HEK293 (cell line): ENCODE measurements around the gene TM7SF3.

Experiments used
- HOXC10 ChIP-seq: sonication (generic); formaldehyde crosslinking; IDR thresholded peaks from 2 replicates; pipeline ENCODE4 v1.8.1; 2023; ENCODE audit warnings: mild to moderate bottlenecking, missing genetic modification reagents
- HOXD13 ChIP-seq: sonication (generic); formaldehyde crosslinking; IDR thresholded peaks from 2 replicates; pipeline ENCODE4 v1.8.0; 2022; ENCODE audit warnings: missing genetic modification reagents, borderline replicate concordance
- KLF9 ChIP-seq: fragments of 450-650 bp; formaldehyde crosslinking; IDR thresholded peaks from 2 replicates; pipeline ENCODE4 v1.5.1; 2016; ENCODE audit warnings: missing biosample characterization, missing genetic modification characterization, low read depth
- SALL2 ChIP-seq: fragments of 450-650 bp; formaldehyde crosslinking; IDR thresholded peaks from 2 replicates; pipeline ENCODE4 v1.5.0; 2017; ENCODE audit warnings: missing biosample characterization, mild to moderate bottlenecking, missing genetic modification characterization, borderline replicate concordance
- SCRT2 ChIP-seq: fragments of 450-650 bp; formaldehyde crosslinking; IDR thresholded peaks from 2 replicates; pipeline ENCODE4 v1.5.1; 2016; ENCODE audit warnings: missing biosample characterization, missing genetic modification characterization
- WT1 ChIP-seq: fragments of 450-650 bp; formaldehyde crosslinking; IDR thresholded peaks from 2 replicates; pipeline ENCODE4 v1.5.1; 2016; ENCODE audit warnings: missing biosample characterization, missing genetic modification characterization
- ZBTB8A ChIP-seq: fragments of 450-650 bp; formaldehyde crosslinking; IDR thresholded peaks from 2 replicates; pipeline ENCODE4 v1.5.1; 2016; ENCODE audit warnings: missing biosample characterization, missing genetic modification characterization
- ZNF10 ChIP-seq: fragments of 450-650 bp; formaldehyde crosslinking; IDR thresholded peaks from 2 replicates; pipeline ENCODE4 v1.5.1; 2017; ENCODE audit warnings: missing biosample characterization, missing genetic modification characterization
- ZNF114 ChIP-seq: fragments of 450-650 bp; formaldehyde crosslinking; IDR thresholded peaks from 2 replicates; pipeline ENCODE4 v1.5.0; 2017; ENCODE audit warnings: missing biosample characterization, missing genetic modification characterization
- ZNF121 ChIP-seq: fragments of 450-650 bp; formaldehyde crosslinking; IDR thresholded peaks from 2 replicates; pipeline ENCODE4 v1.5.1; 2016; ENCODE audit warnings: missing biosample characterization, missing genetic modification characterization
- ZNF155 ChIP-seq: fragments of 450-650 bp; formaldehyde crosslinking; IDR thresholded peaks from 2 replicates; pipeline ENCODE4 v1.5.1; 2016; ENCODE audit warnings: missing biosample characterization, missing genetic modification characterization
- ZNF169 ChIP-seq: fragments of 450-650 bp; formaldehyde crosslinking; IDR thresholded peaks from 2 replicates; pipeline ENCODE4 v1.5.1; 2016; ENCODE audit warnings: missing biosample characterization, missing genetic modification characterization
- ZNF174 ChIP-seq: fragments of 450-650 bp; formaldehyde crosslinking; IDR thresholded peaks from 2 replicates; pipeline ENCODE4 v1.5.0; 2017; ENCODE audit warnings: missing biosample characterization, mild to moderate bottlenecking, missing genetic modification characterization
- ZNF23 ChIP-seq: fragments of 450-650 bp; formaldehyde crosslinking; IDR thresholded peaks from 2 replicates; pipeline ENCODE4 v1.5.1; 2016; ENCODE audit warnings: missing biosample characterization, missing genetic modification characterization, borderline replicate concordance
- ZNF239 ChIP-seq: fragments of 450-650 bp; formaldehyde crosslinking; IDR thresholded peaks from 2 replicates; pipeline ENCODE4 v1.5.1; 2016; ENCODE audit warnings: missing biosample characterization, missing genetic modification characterization
- ZNF341 ChIP-seq: fragments of 450-650 bp; formaldehyde crosslinking; IDR thresholded peaks from 2 replicates; pipeline ENCODE4; 2016; ENCODE audit warnings: low read depth, missing biosample characterization, missing genetic modification characterization
- ZNF416 ChIP-seq: fragments of 450-650 bp; formaldehyde crosslinking; IDR thresholded peaks from 2 replicates; pipeline ENCODE4 v1.5.1; 2016; ENCODE audit warnings: missing biosample characterization, missing genetic modification characterization
- ZNF433 ChIP-seq: fragments of 450-650 bp; formaldehyde crosslinking; IDR thresholded peaks from 2 replicates; pipeline ENCODE4 v1.5.1; 2016; ENCODE audit warnings: missing biosample characterization, missing genetic modification characterization, low read depth
- ZNF549 ChIP-seq: fragments of 450-650 bp; IDR thresholded peaks from 2 replicates; pipeline ENCODE4 v1.5.1; 2018; ENCODE audit warnings: missing biosample characterization, missing genetic modification characterization, mild to moderate bottlenecking, inconsistent platforms, moderate library complexity
- ZNF629 ChIP-seq: fragments of 450-650 bp; formaldehyde crosslinking; IDR thresholded peaks from 2 replicates; pipeline ENCODE4 v1.5.1; 2017; ENCODE audit warnings: missing biosample characterization, missing genetic modification characterization
- ZNF701 ChIP-seq: fragments of 450-650 bp; formaldehyde crosslinking; IDR thresholded peaks from 2 replicates; pipeline ENCODE4 v1.5.1; 2016; ENCODE audit warnings: missing biosample characterization, missing genetic modification characterization
- ZNF843 ChIP-seq: fragments of 450-650 bp; formaldehyde crosslinking; IDR thresholded peaks from 2 replicates; pipeline ENCODE4 v1.5.1; 2016; ENCODE audit warnings: missing biosample characterization, missing genetic modification characterization
- TF ChIP-seq, protein P1 (sequence below): fragments of 450-650 bp; formaldehyde crosslinking; IDR thresholded peaks from 2 replicates; pipeline ENCODE4 v1.5.1; 2017; ENCODE audit warnings: missing biosample characterization, missing genetic modification characterization
- TF ChIP-seq, protein P2 (sequence below): fragments of 450-650 bp; formaldehyde crosslinking; optimal IDR thresholded peaks from 2 replicates; pipeline ENCODE3; 2016; ENCODE audit warnings: missing biosample characterization, mild to moderate bottlenecking, missing genetic modification characterization
- TF ChIP-seq, protein P3 (sequence below): fragments of 450-650 bp; formaldehyde crosslinking; IDR thresholded peaks from 2 replicates; pipeline ENCODE4 v1.5.1; 2016; ENCODE audit warnings: missing biosample characterization, missing genetic modification characterization
- TF ChIP-seq, protein P4 (sequence below): fragments of 450-650 bp; formaldehyde crosslinking; IDR thresholded peaks from 2 replicates; pipeline ENCODE4 v1.5.1; 2016; ENCODE audit warnings: missing biosample characterization, missing genetic modification characterization, borderline replicate concordance
- TF ChIP-seq, protein P5 (sequence below): fragments of 450-650 bp; formaldehyde crosslinking; conservative IDR thresholded peaks from 2 replicates; pipeline ENCODE4 v1.5.1; 2016; ENCODE audit warnings: low read depth, missing biosample characterization, missing genetic modification characterization
- TF ChIP-seq, protein P6 (sequence below): fragments of 450-650 bp; formaldehyde crosslinking; IDR thresholded peaks from 2 replicates; pipeline ENCODE4 v1.5.1; 2016; ENCODE audit warnings: missing biosample characterization, missing genetic modification characterization

Gene TM7SF3

DNA sequence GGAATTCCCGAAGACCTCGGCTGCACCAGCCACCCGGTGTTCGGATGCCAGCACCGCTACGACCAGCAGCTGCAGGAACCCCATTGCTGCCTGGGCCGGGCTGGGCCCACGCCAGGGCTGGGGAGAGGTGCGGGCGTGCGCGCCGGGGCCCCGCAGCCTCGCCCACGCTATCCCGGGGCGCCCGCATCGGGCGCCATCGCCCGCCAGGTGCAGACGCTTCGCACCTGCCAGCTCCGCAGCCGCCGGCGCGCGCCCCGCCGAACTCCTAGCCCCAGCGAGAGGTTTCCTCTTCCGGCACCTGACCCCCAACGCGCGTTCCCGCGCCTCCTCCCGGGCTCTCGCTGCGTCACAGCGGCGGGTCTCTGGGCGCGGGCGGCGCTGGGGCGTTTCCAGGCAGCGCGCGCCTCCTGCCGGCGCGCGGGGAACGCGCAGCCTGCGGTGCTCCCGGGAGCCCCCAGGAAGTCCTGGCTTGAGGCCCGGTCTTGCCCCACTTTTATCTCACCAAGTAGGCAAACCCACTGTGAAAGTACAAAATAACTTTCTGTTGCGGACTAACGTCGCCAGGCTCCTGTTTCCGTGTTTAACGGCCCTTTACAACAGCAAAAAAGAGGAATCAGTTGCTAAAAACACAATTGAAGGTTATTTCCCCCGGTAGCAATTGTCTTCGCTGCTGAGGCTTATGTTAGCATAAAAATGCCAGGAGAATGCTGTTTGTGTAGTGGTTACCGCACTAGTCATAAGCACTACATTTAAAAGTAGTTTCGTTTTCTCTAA lies at the start of gene TM7SF3 (continued):
- TF ChIP-seq ZNF629 (tag by site-specific recombination) (peak; percentile 64), ZNF10 (tag by site-specific recombination) (no peak), ZNF701 (tag by site-specific recombination) (no peak), SALL2 (tag by site-specific recombination) (no peak), ZNF549 (tag by site-specific recombination) (no peak), ZNF155 (tag by site-specific recombination) (no peak), HOXC10 (CRISPR knock-in tag) (no peak), ZNF843 (tag by site-specific recombination) (no peak), ZBTB8A (tag by site-specific recombination) (peak; percentile 93), ZNF169 (tag by site-specific recombination) (no peak), HOXD13 (CRISPR knock-in tag) (no peak), ZNF121 (tag by site-specific recombination) (no peak), ZNF23 (tag by site-specific recombination) (no peak), ZNF433 (tag by site-specific recombination) (no peak), ZNF341 (tag by site-specific recombination) (no peak), ZNF416 (no peak), ZNF114 (tag by site-specific recombination) (no peak), ZNF174 (tag by site-specific recombination) (no peak), SCRT2 (tag by site-specific recombination) (no peak), ZNF239 (no peak), KLF9 (tag by site-specific recombination) (no peak), WT1 (tag by site-specific recombination) (no peak)
- TF ChIP-seq, protein P1, sequence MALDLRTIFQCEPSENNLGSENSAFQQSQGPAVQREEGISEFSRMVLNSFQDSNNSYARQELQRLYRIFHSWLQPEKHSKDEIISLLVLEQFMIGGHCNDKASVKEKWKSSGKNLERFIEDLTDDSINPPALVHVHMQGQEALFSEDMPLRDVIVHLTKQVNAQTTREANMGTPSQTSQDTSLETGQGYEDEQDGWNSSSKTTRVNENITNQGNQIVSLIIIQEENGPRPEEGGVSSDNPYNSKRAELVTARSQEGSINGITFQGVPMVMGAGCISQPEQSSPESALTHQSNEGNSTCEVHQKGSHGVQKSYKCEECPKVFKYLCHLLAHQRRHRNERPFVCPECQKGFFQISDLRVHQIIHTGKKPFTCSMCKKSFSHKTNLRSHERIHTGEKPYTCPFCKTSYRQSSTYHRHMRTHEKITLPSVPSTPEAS (tag by site-specific recombination): no peak
- TF ChIP-seq, protein P2, sequence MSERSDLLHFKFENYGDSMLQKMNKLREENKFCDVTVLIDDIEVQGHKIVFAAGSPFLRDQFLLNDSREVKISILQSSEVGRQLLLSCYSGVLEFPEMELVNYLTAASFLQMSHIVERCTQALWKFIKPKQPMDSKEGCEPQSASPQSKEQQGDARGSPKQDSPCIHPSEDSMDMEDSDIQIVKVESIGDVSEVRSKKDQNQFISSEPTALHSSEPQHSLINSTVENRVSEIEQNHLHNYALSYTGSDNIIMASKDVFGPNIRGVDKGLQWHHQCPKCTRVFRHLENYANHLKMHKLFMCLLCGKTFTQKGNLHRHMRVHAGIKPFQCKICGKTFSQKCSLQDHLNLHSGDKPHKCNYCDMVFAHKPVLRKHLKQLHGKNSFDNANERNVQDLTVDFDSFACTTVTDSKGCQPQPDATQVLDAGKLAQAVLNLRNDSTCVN: peak; percentile 95
- TF ChIP-seq, protein P3, sequence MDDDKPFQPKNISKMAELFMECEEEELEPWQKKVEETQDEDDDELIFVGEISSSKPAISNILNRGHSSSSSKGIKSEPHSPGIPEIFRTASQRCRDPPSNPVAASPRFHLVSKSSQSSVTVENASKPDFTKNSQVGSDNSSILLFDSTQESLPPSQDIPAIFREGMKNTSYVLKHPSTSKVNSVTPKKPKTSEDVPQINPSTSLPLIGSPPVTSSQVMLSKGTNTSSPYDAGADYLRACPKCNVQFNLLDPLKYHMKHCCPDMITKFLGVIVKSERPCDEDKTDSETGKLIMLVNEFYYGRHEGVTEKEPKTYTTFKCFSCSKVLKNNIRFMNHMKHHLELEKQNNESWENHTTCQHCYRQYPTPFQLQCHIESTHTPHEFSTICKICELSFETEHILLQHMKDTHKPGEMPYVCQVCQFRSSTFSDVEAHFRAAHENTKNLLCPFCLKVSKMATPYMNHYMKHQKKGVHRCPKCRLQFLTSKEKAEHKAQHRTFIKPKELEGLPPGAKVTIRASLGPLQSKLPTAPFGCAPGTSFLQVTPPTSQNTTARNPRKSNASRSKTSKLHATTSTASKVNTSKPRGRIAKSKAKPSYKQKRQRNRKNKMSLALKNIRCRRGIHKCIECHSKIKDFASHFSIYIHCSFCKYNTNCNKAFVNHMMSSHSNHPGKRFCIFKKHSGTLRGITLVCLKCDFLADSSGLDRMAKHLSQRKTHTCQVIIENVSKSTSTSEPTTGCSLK (tag by site-specific recombination): no peak
- TF ChIP-seq, protein P4, sequence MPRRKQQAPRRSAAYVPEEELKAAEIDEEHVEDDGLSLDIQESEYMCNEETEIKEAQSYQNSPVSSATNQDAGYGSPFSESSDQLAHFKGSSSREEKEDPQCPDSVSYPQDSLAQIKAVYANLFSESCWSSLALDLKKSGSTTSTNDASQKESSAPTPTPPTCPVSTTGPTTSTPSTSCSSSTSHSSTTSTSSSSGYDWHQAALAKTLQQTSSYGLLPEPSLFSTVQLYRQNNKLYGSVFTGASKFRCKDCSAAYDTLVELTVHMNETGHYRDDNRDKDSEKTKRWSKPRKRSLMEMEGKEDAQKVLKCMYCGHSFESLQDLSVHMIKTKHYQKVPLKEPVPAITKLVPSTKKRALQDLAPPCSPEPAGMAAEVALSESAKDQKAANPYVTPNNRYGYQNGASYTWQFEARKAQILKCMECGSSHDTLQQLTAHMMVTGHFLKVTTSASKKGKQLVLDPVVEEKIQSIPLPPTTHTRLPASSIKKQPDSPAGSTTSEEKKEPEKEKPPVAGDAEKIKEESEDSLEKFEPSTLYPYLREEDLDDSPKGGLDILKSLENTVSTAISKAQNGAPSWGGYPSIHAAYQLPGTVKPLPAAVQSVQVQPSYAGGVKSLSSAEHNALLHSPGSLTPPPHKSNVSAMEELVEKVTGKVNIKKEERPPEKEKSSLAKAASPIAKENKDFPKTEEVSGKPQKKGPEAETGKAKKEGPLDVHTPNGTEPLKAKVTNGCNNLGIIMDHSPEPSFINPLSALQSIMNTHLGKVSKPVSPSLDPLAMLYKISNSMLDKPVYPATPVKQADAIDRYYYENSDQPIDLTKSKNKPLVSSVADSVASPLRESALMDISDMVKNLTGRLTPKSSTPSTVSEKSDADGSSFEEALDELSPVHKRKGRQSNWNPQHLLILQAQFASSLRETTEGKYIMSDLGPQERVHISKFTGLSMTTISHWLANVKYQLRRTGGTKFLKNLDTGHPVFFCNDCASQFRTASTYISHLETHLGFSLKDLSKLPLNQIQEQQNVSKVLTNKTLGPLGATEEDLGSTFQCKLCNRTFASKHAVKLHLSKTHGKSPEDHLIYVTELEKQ: no peak
- TF ChIP-seq, protein P5, sequence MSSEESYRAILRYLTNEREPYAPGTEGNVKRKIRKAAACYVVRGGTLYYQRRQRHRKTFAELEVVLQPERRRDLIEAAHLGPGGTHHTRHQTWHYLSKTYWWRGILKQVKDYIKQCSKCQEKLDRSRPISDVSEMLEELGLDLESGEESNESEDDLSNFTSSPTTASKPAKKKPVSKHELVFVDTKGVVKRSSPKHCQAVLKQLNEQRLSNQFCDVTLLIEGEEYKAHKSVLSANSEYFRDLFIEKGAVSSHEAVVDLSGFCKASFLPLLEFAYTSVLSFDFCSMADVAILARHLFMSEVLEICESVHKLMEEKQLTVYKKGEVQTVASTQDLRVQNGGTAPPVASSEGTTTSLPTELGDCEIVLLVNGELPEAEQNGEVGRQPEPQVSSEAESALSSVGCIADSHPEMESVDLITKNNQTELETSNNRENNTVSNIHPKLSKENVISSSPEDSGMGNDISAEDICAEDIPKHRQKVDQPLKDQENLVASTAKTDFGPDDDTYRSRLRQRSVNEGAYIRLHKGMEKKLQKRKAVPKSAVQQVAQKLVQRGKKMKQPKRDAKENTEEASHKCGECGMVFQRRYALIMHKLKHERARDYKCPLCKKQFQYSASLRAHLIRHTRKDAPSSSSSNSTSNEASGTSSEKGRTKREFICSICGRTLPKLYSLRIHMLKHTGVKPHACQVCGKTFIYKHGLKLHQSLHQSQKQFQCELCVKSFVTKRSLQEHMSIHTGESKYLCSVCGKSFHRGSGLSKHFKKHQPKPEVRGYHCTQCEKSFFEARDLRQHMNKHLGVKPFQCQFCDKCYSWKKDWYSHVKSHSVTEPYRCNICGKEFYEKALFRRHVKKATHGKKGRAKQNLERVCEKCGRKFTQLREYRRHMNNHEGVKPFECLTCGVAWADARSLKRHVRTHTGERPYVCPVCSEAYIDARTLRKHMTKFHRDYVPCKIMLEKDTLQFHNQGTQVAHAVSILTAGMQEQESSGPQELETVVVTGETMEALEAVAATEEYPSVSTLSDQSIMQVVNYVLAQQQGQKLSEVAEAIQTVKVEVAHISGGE (tag by site-specific recombination): no peak; the same call in 1 of the 2 replicates
- TF ChIP-seq, protein P6, sequence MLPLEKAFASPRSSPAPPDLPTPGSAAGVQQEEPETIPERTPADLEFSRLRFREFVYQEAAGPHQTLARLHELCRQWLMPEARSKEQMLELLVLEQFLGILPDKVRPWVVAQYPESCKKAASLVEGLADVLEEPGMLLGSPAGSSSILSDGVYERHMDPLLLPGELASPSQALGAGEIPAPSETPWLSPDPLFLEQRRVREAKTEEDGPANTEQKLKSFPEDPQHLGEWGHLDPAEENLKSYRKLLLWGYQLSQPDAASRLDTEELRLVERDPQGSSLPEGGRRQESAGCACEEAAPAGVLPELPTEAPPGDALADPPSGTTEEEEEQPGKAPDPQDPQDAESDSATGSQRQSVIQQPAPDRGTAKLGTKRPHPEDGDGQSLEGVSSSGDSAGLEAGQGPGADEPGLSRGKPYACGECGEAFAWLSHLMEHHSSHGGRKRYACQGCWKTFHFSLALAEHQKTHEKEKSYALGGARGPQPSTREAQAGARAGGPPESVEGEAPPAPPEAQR (tag by site-specific recombination): no peak
